Mesodermal cell (in vitro differentiated cells): ENCODE results near the gene CCL19. TPM values are rescaled to one million over a fixed set of nuclear protein-coding genes. Genes with fewer than 3 reads are reported as not detected.
"Not testable (repeated sequence)": the region's sequence is repeated elsewhere in the genome, so short reads cannot be mapped to it uniquely, and the experiment has no call there.

Source experiments
- H3K27ac ChIP-seq: 2 replicates; pipeline ENCODE4 v1.7.0; 2013; ENCODE audit warnings: mild to moderate bottlenecking, low read depth, low read length, moderate library complexity; ENCODE audit not compliant: severe bottlenecking
- H3K36me3 ChIP-seq: 2 replicates; pipeline ENCODE4 v1.7.1; 2013; ENCODE audit warnings: mild to moderate bottlenecking, low read length, moderate library complexity; ENCODE audit not compliant: control insufficient read depth, insufficient read depth
- H3K4me1 ChIP-seq: one replicate; pipeline ENCODE4 v1.7.1; 2013; ENCODE audit warnings: mild to moderate bottlenecking, low read length; ENCODE audit not compliant: insufficient read depth, control insufficient read depth, poor library complexity, severe bottlenecking
- H3K4me3 ChIP-seq: 2 replicates; pipeline ENCODE4 v1.7.0; 2013; ENCODE audit warnings: low read length, control low read depth, mild to moderate bottlenecking; ENCODE audit not compliant: insufficient read depth, poor library complexity, severe bottlenecking; ENCODE audit errors: extremely low read depth
- H3K9me3 ChIP-seq: 2 replicates; pipeline ENCODE4 v1.7.1; 2013; ENCODE audit warnings: mild to moderate bottlenecking, low read length, moderate library complexity; ENCODE audit not compliant: control insufficient read depth
- WGBS, 2 experiments: methylation state at CpG; one replicate each; pipeline ENCODE4 v1.1.5; 2013; ENCODE audit warnings: missing lambda C conversion rate in 2 of 2; ENCODE audit not compliant: insufficient coverage in 2 of 2; 5-methylcytosine and 5-hydroxymethylcytosine counted together
- polyA plus RNA-seq, 2 experiments: library from polyadenylated mRNA; stranded (reverse); fragments of 50-300 nt; gene quantifications; one replicate each; pipeline ENCODE4 v1.2.3, GENCODE V29; 2013

The CCL19 gene
- polyA plus RNA-seq (2013, experiment 1 of 2): not detected
- polyA plus RNA-seq (2013, experiment 2 of 2): not detected

DNA sequence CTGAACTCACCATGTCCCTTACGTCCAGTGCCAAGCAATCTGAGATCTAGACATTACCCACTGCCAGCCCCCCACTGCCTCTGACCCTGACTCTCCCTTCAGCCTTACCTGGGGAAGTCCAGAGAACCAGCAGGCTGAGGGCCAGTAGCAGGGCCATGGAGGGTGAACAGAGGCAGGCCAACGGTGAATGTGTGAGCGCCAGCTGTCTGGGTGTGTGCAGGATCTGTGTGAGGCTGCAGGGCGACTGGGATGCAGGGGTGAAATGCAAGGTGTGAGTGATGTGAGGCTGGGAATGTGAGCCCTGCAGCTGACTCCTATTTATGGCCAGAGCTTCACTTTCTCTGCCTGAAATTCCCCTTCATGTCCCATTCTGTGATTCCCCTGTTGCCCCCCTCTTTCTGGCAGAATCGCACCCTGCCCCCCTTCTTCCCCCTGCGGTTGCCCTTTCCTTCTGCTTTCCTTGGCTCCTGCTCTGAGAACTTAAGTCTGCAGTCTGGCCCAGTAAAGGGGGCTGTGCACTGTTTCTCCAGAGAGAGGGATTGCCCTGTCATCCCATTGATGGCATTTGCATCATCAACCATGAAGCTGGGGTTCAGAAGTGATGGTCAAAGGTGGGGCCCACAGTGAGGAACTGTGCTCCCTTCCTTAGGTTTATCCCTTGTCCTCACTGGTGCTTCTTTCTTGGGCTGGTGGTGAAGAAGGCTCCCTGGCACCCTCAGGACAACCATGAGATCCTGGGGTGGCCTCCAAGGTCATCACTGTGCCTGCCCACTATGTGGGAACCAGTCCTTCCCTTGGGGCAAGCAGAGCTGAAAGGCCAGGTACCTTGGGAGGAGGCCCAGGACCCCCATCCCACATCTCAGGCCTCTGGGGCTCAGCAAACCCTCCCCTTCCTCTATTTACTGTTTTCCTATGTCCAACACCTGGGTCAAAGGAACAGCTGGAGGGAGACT, at the start of gene CCL19:
Gene CCL19 (minus strand): TSS at position 294 of the 953 bp plus-strand sequence. CDS start 137 bp downstream, at position 157.
- Histone ChIP-seq H3K4me1 (no peaks in the 10 kb centered on the region), H3K9me3 (no peaks in the 10 kb centered on the region), H3K4me3 (no peak within 1 kb of the TSS), H3K36me3 (no peaks in the 10 kb centered on the region), H3K27ac (no peak within 1 kb of the TSS)
- 85 to 90% methylated on average over 4 to 5 of the region's 6 CpGs for WGBS, 2 experiments

DNA sequence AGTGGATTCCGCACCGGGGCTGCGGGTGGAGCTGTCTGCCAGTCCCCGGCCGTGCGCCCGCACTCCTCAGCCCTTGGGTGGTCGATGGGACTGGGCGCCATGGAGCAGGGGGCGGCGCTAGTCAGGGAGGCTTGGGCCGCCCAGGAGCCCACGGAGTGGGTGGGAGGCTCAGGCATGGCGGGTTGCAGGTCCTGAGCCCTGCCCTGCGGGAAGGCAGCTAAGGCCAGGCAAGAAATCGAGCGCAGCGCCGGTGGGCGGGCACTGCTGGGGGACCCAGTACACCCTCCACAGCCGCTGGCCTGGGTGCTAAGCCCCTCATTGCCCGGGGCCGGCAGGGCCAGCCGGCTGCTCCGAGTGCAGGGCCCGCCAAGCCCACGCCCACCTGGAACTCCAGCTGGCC, 49.1 kb upstream of the CCL19 start:
- not testable (repeated sequence) for H3K27ac ChIP-seq, H3K4me3 ChIP-seq, H3K36me3 ChIP-seq, H3K9me3 ChIP-seq, H3K4me1 ChIP-seq
- WGBS, 2 experiments: 96 to 98% methylated on average over 18 to 19 of the region's 27 CpGs

DNA sequence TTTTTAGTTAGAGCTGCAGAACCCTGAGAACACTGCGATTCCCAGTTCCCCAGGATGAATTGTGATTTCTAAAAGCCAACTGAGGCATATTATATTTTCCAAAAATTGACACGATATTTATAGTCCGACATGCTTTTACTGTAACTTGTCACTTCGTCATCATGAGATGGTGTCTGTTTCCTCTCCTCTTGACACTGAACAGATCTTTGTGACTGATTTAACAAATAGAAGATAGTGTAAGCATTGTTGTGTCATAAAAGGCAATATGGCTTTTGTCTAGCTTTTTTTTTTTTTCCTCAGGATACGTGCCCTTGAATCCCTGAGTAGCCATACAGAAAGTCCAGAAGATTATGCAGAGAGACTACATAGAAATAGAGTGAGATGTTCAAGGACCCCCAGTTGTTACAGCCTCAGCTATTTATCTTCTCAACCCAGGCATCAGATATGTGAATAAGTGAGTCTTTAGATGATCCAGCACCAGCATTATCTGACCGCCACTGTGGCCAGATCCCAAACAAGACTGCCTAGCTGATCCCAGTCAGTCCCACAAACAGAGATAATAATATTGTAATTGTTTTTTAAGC, 46.7 kb upstream of the CCL19 start:
- 73 to 88% methylated on average over 2 to 4 of the region's 6 CpGs for WGBS, 2 experiments
- Histone ChIP-seq H3K36me3 (no peaks in the 10 kb centered on the region), H3K4me3 (no peak overlapping the region), H3K4me1 (no peaks in the 10 kb centered on the region), H3K9me3 (no peaks in the 10 kb centered on the region), H3K27ac (no peak overlapping the region)

DNA sequence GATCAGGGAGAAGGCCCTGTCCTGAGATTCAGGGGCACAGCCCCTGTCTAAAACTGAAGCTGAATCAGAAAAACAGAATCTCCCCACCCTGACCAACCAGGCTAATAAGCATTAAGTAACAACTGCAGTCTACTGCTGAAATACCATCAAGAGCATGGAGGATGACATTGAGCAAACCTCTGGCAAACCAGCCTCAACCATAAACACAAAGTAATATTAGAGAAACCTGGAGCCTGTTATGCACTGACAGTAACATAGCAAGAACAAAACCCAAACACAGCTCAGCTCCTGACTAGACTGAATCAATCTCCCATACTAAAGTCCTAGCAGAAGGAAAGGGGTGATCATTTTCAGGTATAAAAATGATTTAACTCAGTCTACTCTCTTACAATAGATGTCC, 43.6 kb upstream of the CCL19 start:
- no peak overlapping the region for H3K4me3 ChIP-seq
- no peaks in the 10 kb centered on the region for H3K36me3 ChIP-seq
- H3K4me1 ChIP-seq: no peaks in the 10 kb centered on the region
- H3K9me3 ChIP-seq: no peaks in the 10 kb centered on the region
- H3K27ac ChIP-seq: no peak overlapping the region

DNA sequence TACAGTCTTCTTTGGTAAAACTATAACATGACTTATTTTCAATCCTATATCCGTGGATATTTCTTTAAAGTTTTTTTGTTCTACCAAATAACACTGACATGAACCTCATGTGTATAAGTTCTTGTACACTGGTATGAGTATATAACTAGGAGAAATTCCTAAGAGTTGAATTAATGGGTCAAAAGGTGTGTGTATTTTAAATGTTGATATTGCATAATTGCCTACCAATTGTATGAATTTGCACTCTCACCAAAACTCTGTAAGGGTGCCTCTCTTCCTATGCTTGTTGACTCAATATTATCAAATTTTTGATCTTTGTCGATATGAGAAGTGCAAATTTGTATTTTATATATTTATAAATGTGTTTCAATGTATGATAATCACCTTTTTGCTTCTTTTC, 41.8 kb upstream of the CCL19 start:
- Histone ChIP-seq H3K4me1 (no peaks in the 10 kb centered on the region), H3K36me3 (no peaks in the 10 kb centered on the region), H3K9me3 (no peaks in the 10 kb centered on the region), H3K27ac (no peak overlapping the region), H3K4me3 (no peak overlapping the region)
- WGBS, 2 experiments: no CpG with 5 or more reads among the region's 2 CpGs

DNA sequence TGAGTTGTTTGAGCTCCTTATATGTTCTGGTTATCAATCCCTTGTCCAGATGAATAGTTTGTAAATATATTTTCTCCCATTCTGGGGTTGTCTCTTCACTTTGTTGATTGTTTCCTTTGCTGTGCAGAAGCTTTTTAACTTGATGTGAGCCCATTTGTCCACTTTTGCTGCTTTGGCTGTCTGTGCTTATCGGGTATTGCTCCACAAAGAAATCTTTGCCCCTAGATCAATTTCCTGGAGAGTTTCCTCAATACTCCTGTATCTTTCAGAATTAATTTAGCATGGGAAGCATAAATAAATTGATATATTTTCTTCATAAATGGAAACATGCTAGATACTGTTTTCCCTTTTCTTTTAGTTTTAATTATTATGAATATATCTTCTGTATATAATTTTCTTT, 41.4 kb upstream of the CCL19 start:
- H3K27ac ChIP-seq: no peak overlapping the region
- H3K36me3 ChIP-seq: no peaks in the 10 kb centered on the region
- WGBS, 2 experiments: 100% methylated on average over 1 of the region's 1 CpG; no CpG with 5 or more reads in 1 of the 2 experiments
- H3K4me1 ChIP-seq: no peaks in the 10 kb centered on the region
- no peak overlapping the region for H3K4me3 ChIP-seq
- no peaks in the 10 kb centered on the region for H3K9me3 ChIP-seq

DNA sequence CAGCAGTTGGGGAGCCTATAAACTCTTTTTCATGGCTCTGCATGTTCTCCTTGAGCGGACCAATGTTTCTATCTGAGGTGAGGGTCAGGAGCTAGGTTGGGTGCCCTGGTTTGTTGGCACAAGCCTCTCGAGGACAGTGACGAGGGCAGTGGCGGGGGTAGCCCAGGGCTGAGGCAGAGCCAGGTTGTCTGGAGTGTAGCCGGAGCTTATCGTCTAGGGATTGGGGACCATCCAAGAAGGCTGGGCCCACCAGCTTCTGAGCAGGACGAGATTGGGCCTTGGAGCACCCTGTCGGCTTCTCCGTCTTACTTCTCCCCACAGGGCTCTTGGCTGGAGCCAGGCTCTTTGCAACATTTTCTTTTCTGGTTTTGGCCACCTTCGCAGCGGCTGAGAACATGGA, 32.1 kb upstream of the CCL19 start:
- Histone ChIP-seq H3K9me3 (no peaks in the 10 kb centered on the region), H3K27ac (no peak overlapping the region), H3K4me1 (no peaks in the 10 kb centered on the region), H3K4me3 (no peak overlapping the region), H3K36me3 (no peaks in the 10 kb centered on the region)
- 92 to 97% methylated on average over 9 to 11 of the region's 11 CpGs for WGBS, 2 experiments

DNA sequence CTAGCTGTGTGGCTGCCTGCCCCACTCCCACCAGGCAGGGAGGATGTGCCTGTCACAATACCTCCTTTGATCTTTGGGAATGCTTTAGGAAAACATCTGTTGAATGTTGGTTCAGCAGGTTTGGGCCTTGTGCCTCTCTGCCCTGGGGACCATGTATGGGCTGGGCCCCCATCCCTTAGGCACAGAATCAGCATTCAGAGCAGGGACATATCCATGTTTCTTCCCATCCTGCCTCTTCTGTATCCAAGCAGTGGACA, 28.6 kb upstream of the CCL19 start:
- H3K27ac ChIP-seq, H3K9me3 ChIP-seq, H3K4me3 ChIP-seq, H3K36me3 ChIP-seq, H3K4me1 ChIP-seq: not testable (repeated sequence)

DNA sequence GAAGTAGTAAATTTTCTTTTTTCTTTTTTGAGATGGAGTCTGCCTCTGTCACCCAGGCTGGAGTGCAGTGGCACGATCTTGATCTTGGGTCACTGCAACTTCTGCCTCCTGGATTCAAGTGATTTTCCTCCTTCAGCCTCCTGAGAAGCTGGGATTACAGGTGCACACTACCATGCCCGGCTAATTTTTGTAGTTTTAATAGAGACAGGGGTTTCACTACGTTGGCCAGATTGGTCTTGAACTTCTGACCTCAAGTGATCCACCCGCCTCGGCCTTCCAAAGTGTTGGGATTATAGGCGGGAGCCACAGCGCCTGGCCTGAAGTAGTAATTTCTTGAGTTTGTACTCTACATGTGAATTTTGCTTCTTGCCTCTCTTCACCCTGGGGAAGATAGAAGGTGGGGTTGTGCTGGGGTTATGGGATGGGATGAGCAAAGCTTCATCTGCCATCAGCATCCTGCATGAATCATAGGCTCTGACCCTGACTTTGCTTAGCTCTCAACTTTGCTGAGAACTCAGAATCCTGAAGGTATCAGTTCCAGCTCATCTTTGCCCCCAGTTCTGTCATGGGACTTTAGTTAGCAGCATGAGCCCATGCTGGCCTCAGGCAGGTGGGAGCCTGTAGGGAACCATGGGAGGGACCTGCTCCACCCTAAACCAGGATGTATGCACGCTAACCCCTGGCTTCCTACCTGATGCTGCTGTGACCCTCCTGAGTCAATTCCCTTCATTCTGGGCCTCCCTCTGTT, 28.1 kb upstream of the CCL19 start:
- H3K9me3 ChIP-seq: no peaks in the 10 kb centered on the region
- 71 to 79% methylated on average over 6 to 8 of the region's 8 CpGs for WGBS, 2 experiments
- no peaks in the 10 kb centered on the region for H3K36me3 ChIP-seq
- H3K4me3 ChIP-seq: no peak overlapping the region
- no peak overlapping the region for H3K27ac ChIP-seq
- H3K4me1 ChIP-seq: no peaks in the 10 kb centered on the region

DNA sequence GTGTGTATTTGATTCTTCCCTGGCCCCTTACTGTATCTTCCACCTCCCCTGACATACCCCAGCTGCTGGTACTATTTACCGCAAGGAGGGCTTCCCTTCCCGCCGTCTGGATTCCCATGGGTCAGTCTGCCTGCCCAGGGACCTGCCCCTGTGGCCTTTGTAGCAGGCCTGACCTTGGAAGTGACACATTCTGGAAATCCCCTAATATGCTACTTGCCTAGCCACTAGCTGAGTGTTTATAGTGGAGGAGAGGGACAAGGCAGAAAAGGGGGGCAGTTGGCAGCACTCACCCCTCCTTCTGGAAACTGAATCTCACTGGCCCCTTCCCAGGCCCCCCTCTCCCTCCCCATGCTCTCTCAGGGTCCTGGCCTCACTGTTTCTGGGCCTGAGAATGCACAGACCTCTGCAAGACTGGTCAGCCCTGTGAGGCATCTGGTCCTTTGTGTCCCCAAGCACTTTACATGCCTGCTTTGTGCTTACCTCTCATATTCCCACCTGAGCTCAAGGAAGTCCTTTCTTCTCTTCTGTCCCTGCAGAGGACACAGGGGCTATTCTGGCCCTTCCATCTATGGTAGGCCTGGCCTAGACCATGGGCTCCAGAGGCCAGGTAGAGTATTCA, 27.0 kb upstream of the CCL19 start:
- 92 to 100% methylated on average over 1 to 3 of the region's 3 CpGs for WGBS, 2 experiments

More for the DNA sequence above, 27.0 kb upstream of the CCL19 start:
- Histone ChIP-seq H3K4me3 (no peak overlapping the region), H3K4me1 (no peaks in the 10 kb centered on the region), H3K27ac (no peak overlapping the region), H3K36me3 (no peaks in the 10 kb centered on the region), H3K9me3 (no peaks in the 10 kb centered on the region)
